ENCODE measurements around the gene IQCE. TPM values are rescaled to one million over a fixed set of nuclear protein-coding genes. Genes with fewer than 3 reads are reported as not detected.

IQCE gene
- 9.3 TPM for polyA plus RNA-seq (2013, experiment 1 of 2)
- polyA plus RNA-seq (2013, experiment 2 of 2): 9.6 TPM

DNA sequence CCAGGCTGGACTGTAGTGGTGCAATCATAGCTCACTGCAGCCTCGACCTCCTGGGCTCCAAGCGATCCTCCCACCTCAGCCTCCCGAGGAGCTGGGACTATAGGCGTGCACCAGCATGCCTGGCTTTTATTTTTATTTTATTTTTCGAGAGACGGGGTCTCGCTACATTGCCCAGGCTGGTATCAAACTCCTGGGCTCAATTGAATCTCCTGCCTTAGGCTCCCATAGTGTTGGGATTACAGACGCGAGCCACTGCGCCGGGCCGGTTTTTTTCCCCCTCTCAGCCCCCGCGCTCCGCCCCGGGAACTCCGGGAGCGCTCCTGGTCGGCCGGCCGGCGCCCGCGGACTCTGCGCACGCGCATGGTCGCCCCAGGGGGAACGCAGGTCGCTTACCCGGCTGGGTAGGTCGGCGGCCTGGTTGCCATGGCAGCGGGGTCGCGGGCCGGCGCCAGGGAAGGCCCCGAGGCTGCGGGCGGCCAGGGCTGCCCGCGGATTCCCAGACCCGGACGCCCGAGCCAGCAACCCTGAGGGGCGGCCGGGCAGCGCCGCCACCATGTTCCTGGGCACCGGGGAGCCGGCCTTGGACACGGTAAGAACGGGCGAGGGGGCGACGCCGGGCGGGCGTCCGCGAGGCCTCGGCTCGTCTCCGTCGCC is at the start of gene IQCE:
Gene IQCE, plus strand, starts transcription at position 351 of the 654 bp plus-strand sequence. Its CDS starts 203 bp downstream, at position 554.
- WGBS, 2 experiments (ENCODE audit: insufficient coverage in 2 of 2): 8 to 12% methylated on average over 42 to 55 of the region's 66 CpGs
- Histone ChIP-seq H3K9me3 (ENCODE audit: control insufficient read depth, low read length) (peaks cover 4% of the 10 kb centered on the region), H3K4me1 (ENCODE audit: control insufficient read depth, insufficient read depth, low read length, poor library complexity, severe bottlenecking) (peaks cover 15% of the 10 kb centered on the region), H3K36me3 (ENCODE audit: control insufficient read depth, insufficient read depth, low read length) (no peaks in the 10 kb centered on the region), H3K4me3 (ENCODE audit: extremely low read depth, insufficient read depth, low read length, poor library complexity, severe bottlenecking) (peak within 1 kb of the TSS; percentile 72), H3K27ac (ENCODE audit: low read depth, low read length, severe bottlenecking) (peak within 1 kb of the TSS; percentile 64)

- H3K36me3 ChIP-seq (ENCODE audit: control insufficient read depth, insufficient read depth, low read length): no peaks in the 10 kb centered on the region
- H3K4me3 ChIP-seq (ENCODE audit: extremely low read depth, insufficient read depth, low read length, poor library complexity, severe bottlenecking): no peak overlapping the region
- no peaks in the 10 kb centered on the region for H3K9me3 ChIP-seq (ENCODE audit: control insufficient read depth, low read length)
- peaks cover 31% of the 10 kb centered on the region for H3K4me1 ChIP-seq (ENCODE audit: control insufficient read depth, insufficient read depth, low read length, poor library complexity, severe bottlenecking)
- 81 to 83% methylated on average over 18 to 22 of the region's 23 CpGs for WGBS, 2 experiments (ENCODE audit: insufficient coverage in 2 of 2)
- H3K27ac ChIP-seq (ENCODE audit: low read depth, low read length, severe bottlenecking): no peak overlapping the region
Observed at GRCh38 chr7:2509298-2509906, 49.4 kb upstream of the IQCE start.

GRCh38 chr7:2510130-2510776 is 48.5 kb upstream of the IQCE start:
- WGBS, 2 experiments (ENCODE audit: insufficient coverage in 2 of 2): 97% methylated on average over 11 to 13 of the region's 13 CpGs
- no peaks in the 10 kb centered on the region for H3K9me3 ChIP-seq (ENCODE audit: control insufficient read depth, low read length)
- peaks cover 31% of the 10 kb centered on the region for H3K4me1 ChIP-seq (ENCODE audit: control insufficient read depth, insufficient read depth, low read length, poor library complexity, severe bottlenecking)
- no peaks in the 10 kb centered on the region for H3K36me3 ChIP-seq (ENCODE audit: control insufficient read depth, insufficient read depth, low read length)
- H3K4me3 ChIP-seq (ENCODE audit: extremely low read depth, insufficient read depth, low read length, poor library complexity, severe bottlenecking): no peak overlapping the region
- H3K27ac ChIP-seq (ENCODE audit: low read depth, low read length, severe bottlenecking): no peak overlapping the region

- WGBS, 2 experiments (ENCODE audit: insufficient coverage in 2 of 2): 74 to 83% methylated on average over 14 to 19 of the region's 27 CpGs
- Histone ChIP-seq H3K9me3 (ENCODE audit: control insufficient read depth, low read length) (no peaks in the 10 kb centered on the region), H3K4me1 (ENCODE audit: control insufficient read depth, insufficient read depth, low read length, poor library complexity, severe bottlenecking) (peaks cover 33% of the 10 kb centered on the region), H3K36me3 (ENCODE audit: control insufficient read depth, insufficient read depth, low read length) (no peaks in the 10 kb centered on the region), H3K27ac (ENCODE audit: low read depth, low read length, severe bottlenecking) (no peak overlapping the region), H3K4me3 (ENCODE audit: extremely low read depth, insufficient read depth, low read length, poor library complexity, severe bottlenecking) (no peak overlapping the region)
Observed at GRCh38 chr7:2510909-2511768, 47.6 kb upstream of the IQCE start.

DNA sequence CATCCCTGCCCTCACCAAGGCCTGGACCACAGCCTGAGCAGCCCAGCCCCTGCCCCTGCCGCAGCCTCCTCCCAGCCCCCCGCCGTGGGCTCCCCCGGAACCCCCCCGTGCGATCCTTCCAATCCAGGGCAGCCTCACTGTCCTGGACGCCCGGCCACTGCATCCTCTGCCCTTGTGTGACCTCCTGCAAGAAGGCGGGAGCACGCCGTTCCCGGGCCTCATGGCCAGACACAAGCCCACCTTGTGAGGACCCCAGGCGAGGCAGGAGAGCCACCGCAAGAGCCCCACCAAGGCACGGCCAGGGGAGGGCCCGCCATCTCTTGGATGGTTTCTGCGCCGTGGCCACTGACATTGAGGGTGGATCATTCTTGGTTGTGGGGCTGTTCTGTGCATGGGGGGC is 47.0 kb upstream of the IQCE start:
- Histone ChIP-seq H3K27ac (ENCODE audit: low read depth, low read length, severe bottlenecking) (no peak overlapping the region), H3K4me3 (ENCODE audit: extremely low read depth, insufficient read depth, low read length, poor library complexity, severe bottlenecking) (no peak overlapping the region), H3K4me1 (ENCODE audit: control insufficient read depth, insufficient read depth, low read length, poor library complexity, severe bottlenecking) (peaks cover 39% of the 10 kb centered on the region), H3K36me3 (ENCODE audit: control insufficient read depth, insufficient read depth, low read length) (no peaks in the 10 kb centered on the region), H3K9me3 (ENCODE audit: control insufficient read depth, low read length) (no peaks in the 10 kb centered on the region)
- 81 to 84% methylated on average over 14 to 18 of the region's 18 CpGs for WGBS, 2 experiments (ENCODE audit: insufficient coverage in 2 of 2)

DNA sequence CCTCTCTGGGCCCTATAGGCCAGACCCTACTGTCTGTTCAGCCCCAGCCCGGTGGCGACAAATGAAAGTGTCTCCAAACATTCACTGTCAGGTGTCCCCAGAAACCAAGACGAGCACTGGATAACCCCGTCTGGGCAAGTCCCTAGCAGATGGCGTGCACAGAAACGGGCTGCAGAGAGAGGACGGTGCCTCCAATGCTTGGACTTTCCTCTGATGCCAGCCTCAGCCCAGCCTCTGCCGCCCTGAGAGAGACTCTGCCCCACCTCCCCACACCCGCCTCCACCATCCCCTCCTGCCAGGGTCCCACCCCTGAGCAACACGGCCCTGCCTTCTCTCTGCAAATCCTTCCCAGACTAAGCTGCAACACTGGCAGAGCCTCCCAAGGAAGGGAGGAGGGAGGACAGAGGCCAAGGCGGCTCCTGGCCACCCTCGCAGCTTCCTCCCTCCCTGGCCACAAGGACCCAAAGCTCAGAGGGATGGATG is 46.6 kb upstream of the IQCE start:
- WGBS, 2 experiments (ENCODE audit: insufficient coverage in 2 of 2): 88% methylated on average over 8 to 9 of the region's 12 CpGs
- peaks cover 43% of the 10 kb centered on the region for H3K4me1 ChIP-seq (ENCODE audit: control insufficient read depth, insufficient read depth, low read length, poor library complexity, severe bottlenecking)
- H3K9me3 ChIP-seq (ENCODE audit: control insufficient read depth, low read length): no peaks in the 10 kb centered on the region
- no peaks in the 10 kb centered on the region for H3K36me3 ChIP-seq (ENCODE audit: control insufficient read depth, insufficient read depth, low read length)
- H3K27ac ChIP-seq (ENCODE audit: low read depth, low read length, severe bottlenecking): no peak overlapping the region
- no peak overlapping the region for H3K4me3 ChIP-seq (ENCODE audit: extremely low read depth, insufficient read depth, low read length, poor library complexity, severe bottlenecking)

DNA sequence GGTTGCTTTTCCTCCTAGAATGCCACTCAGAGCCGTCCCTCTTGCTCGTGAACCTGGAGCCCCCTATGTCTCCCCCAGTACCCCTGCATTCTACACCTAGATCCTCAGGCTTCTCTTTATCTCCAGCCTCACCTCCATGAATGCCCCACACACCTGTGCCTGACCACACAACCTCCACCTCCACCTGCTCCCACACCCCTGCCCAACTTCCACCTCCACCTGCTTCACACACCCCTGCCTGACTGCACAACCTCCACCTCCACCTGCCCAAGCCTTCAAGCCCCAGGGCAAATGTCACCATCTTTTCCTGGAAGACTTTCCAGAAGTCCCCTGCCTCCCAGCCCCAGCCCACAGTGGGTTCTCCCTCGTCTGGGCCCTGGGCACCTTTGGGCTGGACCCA is 46.1 kb upstream of the IQCE start:
- 89 to 92% methylated on average over 3 of the region's 3 CpGs for WGBS, 2 experiments (ENCODE audit: insufficient coverage in 2 of 2)
- Histone ChIP-seq H3K4me1 (ENCODE audit: control insufficient read depth, insufficient read depth, low read length, poor library complexity, severe bottlenecking) (peaks cover 48% of the 10 kb centered on the region), H3K36me3 (ENCODE audit: control insufficient read depth, insufficient read depth, low read length) (no peaks in the 10 kb centered on the region)

DNA sequence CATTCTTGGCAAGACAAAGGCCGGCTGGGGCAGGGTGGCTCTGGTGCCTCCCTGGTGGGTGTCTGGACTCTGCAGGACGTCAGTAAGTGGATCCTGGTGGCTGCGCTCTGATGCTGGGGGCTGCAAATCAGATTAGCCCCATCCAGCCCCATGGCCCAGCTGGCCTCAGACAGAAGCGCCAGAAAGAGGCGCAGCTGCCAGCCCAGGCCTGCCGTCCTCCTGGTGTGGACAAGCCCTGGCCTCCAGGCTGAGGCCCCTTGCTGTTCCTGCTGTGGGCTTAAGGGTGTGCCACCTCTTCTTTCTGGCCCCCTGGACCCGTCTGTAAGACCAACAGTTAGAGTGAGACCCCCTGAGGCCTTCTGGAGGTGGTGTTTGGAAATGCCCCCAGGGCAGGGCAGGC is 45.1 kb upstream of the IQCE start:
- H3K4me1 ChIP-seq (ENCODE audit: control insufficient read depth, insufficient read depth, low read length, poor library complexity, severe bottlenecking): peaks cover 50% of the 10 kb centered on the region
- H3K9me3 ChIP-seq (ENCODE audit: control insufficient read depth, low read length): no peaks in the 10 kb centered on the region
- H3K27ac ChIP-seq (ENCODE audit: low read depth, low read length, severe bottlenecking): no peak overlapping the region
- H3K36me3 ChIP-seq (ENCODE audit: control insufficient read depth, insufficient read depth, low read length): no peaks in the 10 kb centered on the region
- no peak overlapping the region for H3K4me3 ChIP-seq (ENCODE audit: extremely low read depth, insufficient read depth, low read length, poor library complexity, severe bottlenecking)
- 88 to 92% methylated on average over 6 to 7 of the region's 7 CpGs for whole genome bisulfite sequencing, 2 experiments (ENCODE audit: insufficient coverage in 2 of 2)

More for the DNA sequence above, 46.1 kb upstream of the IQCE start:
- no peak overlapping the region for H3K27ac ChIP-seq (ENCODE audit: low read depth, low read length, severe bottlenecking)
- no peaks in the 10 kb centered on the region for H3K9me3 ChIP-seq (ENCODE audit: control insufficient read depth, low read length)
- no peak overlapping the region for H3K4me3 ChIP-seq (ENCODE audit: extremely low read depth, insufficient read depth, low read length, poor library complexity, severe bottlenecking)

DNA sequence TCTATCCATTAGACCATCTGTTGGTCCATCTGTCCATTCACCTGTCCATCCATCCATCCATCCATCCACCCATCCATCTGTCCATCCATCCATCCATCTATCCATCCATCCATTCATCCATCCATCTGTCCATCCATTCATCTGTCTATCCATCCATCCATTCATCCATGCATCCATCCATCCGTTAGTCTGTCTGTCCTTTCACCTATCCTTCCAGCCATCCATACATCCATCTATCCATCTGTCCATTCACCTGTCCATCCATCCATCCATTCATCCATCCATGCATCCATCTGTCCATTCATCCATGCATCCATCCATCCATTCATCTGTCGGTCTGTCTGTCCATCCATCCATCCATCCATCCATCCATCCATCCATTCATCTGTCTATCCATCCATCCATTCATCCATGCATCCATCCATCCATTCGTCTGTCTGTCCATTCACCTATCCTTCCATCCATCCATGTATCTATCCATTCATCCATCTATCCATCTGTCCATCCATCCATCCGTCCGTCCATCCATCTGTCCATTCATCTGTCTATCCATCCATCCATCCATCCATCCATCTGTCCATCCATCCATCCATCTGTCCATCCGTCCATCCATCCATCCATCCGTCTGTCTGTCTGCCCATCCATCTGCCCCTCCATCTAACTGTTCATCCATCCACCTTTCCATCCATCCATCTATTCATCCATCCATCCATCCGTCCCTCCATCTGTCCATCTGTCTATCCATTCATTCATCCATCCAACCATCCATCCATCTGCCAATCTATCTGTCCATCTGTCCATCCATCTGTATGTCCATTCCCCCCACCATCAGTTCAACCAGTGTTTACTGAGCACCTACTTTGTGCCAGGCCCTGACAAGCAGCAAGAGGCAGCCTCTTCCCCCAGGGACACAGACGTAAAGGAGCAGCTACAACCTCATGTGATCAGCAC is 44.0 kb upstream of the IQCE start:
- Histone ChIP-seq H3K4me1 (ENCODE audit: control insufficient read depth, insufficient read depth, low read length, poor library complexity, severe bottlenecking) (peaks cover 42% of the 10 kb centered on the region), H3K36me3 (ENCODE audit: control insufficient read depth, insufficient read depth, low read length) (no peaks in the 10 kb centered on the region)
- 94 to 96% methylated on average over 8 to 9 of the region's 9 CpGs for WGBS, 2 experiments (ENCODE audit: insufficient coverage in 2 of 2)

More for the DNA sequence above, 44.0 kb upstream of the IQCE start:
- Histone ChIP-seq H3K4me3 (ENCODE audit: extremely low read depth, insufficient read depth, low read length, poor library complexity, severe bottlenecking) (no peak overlapping the region), H3K9me3 (ENCODE audit: control insufficient read depth, low read length) (no peaks in the 10 kb centered on the region), H3K27ac (ENCODE audit: low read depth, low read length, severe bottlenecking) (no peak overlapping the region)

All from mesodermal cell (in vitro differentiated cells).